HG02623 (cell line): ENCODE measurements around the gene RPS6KA5.

Source experiments
- ATAC-seq: cut with Tn5 transposase; IDR thresholded peaks from one replicate; pipeline ENCODE4 v1.9.1; 2021; ENCODE audit warnings: moderate library complexity; ENCODE audit not compliant: unreplicated experiment

Gene RPS6KA5

GRCh38 chr14:91029456-91030217 lies 30.8 kb downstream of the RPS6KA5 start:
- no peak for ATAC-seq

- no peak for ATAC-seq
These were observed 32.9 kb downstream of the RPS6KA5 start for GRCh38 chr14:91027561-91027960.

- ATAC-seq, result peak; percentile 85
These were observed 37.8 kb downstream of the RPS6KA5 start for GRCh38 chr14:91022622-91023028.

GRCh38 chr14:91021991-91022621 lies 38.3 kb downstream of the RPS6KA5 start:
- ATAC-seq, result no peak

- ATAC-seq, result no peak
These were observed 39.3 kb downstream of the RPS6KA5 start for GRCh38 chr14:91021115-91021514.

GRCh38 chr14:91019673-91020072 lies 40.8 kb downstream of the RPS6KA5 start:
- ATAC-seq, result no peak

GRCh38 chr14:91018481-91018880 lies 42.0 kb downstream of the RPS6KA5 start:
- ATAC-seq, result no peak

GRCh38 chr14:91016800-91017410 lies 43.5 kb downstream of the RPS6KA5 start:
- ATAC-seq, result no peak

- ATAC-seq, result no peak
These were observed 45.0 kb downstream of the RPS6KA5 start for GRCh38 chr14:91015435-91015834.

GRCh38 chr14:91012045-91012444 lies 48.4 kb downstream of the RPS6KA5 start:
- no peak for ATAC-seq

- no peak for ATAC-seq
These were observed 50.3 kb downstream of the RPS6KA5 start for GRCh38 chr14:91010153-91010533.

- ATAC-seq, result peak; percentile 89
These were observed 50.8 kb downstream of the RPS6KA5 start for GRCh38 chr14:91009501-91010152.

GRCh38 chr14:91008759-91009409 lies 51.6 kb downstream of the RPS6KA5 start:
- peak; percentile 8 for ATAC-seq

- ATAC-seq, result no peak
These were observed 54.7 kb downstream of the RPS6KA5 start for GRCh38 chr14:91005716-91006115.

- ATAC-seq, result no peak
These were observed 55.5 kb downstream of the RPS6KA5 start for GRCh38 chr14:91004987-91005386.

- ATAC-seq, result no peak
These were observed 61.1 kb downstream of the RPS6KA5 start for GRCh38 chr14:90999299-90999698.

GRCh38 chr14:90996967-90997366 lies 63.5 kb downstream of the RPS6KA5 start:
- no peak for ATAC-seq

- no peak for ATAC-seq
These were observed 64.7 kb downstream of the RPS6KA5 start for GRCh38 chr14:90995785-90996184.

- no peak for ATAC-seq
These were observed 66.6 kb downstream of the RPS6KA5 start for GRCh38 chr14:90993792-90994191.

- ATAC-seq, result no peak
These were observed 68.6 kb downstream of the RPS6KA5 start for GRCh38 chr14:90991690-90992443.
